ENCODE results near the gene GSTM1.

GSTM1 gene

DNA sequence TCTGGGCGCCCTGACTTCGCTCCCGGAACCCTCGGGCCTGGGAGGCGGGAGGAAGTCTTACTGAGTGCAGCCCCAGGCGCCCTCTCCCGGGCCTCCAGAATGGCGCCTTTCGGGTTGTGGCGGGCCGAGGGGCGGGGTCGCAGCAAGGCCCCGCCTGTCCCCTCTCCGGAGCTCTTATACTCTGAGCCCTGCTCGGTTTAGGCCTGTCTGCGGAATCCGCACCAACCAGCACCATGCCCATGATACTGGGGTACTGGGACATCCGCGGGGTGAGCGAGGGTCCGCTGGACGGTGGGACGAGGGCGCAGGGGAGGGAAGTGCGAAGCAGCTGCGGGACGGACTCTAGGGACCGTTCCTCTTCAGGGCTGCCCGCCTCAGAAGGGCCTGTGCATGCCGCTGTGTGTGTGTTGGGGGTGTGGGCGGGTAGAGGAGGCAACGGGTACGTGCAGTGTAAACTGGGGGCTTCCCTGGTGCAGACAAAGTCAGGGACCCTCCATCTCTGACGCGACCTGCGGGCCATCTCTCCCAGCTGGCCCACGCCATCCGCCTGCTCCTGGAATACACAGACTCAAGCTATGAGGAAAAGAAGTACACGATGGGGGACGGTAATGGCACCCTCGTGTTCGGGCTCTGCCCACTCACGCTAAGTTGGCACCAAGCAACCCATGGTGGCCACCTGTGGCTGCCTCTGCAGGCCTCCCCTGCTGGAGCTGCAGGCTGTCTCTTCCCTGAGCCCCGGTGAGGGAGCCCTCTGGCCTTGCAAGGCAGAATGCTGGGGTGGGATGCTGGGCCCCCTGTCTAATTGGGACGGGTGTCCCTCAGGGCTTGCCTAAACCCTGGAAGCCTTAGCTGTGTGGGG lies at the start of gene GSTM1:
GSTM1 (plus strand) TSS at position 177 of the 859 bp plus-strand sequence; CDS start at position 234, 57 bp downstream.
- DNase-seq (ENCODE audit: low read depth in 2 of 2), result peak in 1 of 2 donors; percentile 72

DNA sequence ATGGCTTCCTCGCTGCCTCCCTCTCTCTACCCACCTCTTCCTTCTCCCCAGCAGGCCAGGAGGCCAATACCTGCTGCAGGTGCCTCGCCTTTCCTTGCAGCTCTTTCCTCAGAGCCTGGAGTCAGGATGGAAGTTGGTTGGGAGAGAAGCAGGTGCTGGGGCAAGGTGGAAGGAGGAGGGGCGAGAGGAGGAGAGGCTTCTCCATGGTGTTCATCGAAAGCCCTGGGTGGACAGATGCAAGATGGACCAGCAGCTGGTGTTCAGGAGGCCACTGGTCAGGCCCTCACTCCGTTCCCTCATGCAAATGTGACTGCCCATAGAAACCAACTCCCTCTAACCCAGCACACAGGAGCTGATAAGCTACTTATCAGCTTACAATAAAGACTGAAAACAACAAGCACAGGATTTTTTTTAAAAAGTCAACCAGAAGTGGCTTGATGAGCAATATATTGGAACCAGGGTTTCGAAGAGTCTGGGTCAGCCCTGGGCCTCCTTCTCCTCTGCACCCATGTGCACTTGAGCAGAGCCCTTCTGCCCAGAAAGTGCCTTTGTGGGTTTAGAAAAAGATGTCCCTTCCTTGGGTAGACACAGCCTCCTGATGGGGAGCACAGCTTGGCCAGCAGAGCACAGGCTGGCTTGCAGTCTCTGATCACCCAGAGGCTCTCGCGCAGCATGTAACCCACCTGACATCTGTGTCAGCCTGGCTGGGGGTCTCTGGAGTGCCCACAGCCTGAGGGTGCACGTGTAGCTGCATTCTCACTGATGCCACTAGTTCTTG lies 48.4 kb upstream of the GSTM1 start:
- no peak for DNase-seq (ENCODE audit: low read depth in 2 of 2)

DNA sequence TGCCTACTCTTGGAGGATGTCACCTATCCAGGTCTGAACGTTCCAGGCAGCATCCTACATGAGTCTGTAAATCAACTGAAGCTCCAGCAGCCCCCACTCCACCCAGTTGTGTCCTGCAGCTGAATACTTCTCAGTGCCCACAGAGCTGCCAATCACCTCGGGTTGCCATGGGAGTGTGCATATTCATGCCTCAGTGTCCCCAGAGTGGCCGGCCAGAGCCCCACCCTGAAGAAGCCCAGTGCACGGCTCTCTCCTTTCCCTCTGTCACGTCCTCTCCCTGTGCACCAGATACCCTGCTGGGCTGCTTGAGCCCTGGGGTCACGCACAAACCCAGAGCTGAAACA lies 47.8 kb upstream of the GSTM1 start:
- DNase-seq (ENCODE audit: low read depth in 2 of 2), result no peak

DNA sequence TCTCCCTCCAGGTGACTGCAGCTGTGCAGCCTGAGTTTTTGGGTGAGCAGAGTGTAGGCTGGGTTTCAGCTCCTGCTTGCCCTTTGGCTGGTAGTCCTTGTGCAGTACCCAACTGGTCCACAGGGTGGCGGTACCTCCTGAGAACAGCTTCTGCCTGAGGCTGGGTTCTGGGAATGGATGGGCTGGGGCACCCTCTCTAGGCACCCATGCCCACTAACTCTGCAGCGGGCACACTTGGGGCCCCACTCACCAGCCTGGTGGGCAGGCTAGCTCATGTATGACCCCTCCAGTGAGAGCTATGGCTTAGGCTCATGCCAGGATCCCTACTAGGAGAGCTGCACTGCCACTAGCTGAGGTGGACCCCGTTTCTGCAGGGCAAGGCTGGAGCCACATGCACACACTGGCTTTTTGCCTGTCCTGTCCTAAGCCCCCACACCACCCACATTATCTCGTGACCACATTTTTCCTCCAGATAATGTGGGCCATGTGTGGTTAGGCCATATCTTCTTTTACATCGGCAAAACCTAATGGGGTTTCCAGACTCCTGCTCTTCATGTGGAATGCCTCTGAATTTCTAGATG lies 47.2 kb upstream of the GSTM1 start:
- DNase-seq (ENCODE audit: low read depth in 2 of 2), result peak; percentile 77

DNA sequence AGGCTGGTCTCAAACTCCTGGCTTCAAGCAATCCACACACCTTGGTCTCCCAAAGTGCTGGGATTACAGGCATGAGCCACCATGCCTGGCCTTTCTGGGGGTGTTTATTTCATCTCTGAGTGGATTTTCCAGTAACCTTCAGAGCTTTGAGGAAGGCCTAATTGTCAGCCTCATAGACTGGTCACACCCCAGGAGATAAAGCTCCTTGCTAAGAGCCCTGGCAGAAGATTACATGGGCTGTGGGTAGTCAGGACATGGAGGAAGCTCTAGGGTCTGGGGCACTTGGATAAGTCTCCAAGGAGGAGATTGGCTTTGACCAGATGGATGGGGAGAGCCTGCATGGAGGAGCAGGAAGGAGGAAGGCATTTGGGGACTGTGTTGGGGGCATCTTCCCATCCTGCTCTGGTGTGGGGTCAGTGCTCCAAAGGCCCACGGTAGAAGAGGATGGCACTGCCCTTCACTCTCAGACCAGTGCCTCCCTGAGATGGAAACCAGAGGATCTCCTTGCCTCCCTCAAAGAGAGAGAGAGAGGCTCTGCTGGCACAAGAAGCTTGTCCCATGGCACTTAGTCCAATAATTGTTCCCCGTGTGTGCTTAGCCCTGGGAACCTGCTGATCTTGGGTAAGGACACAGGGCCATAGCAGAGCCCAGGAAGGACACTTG lies 46.4 kb upstream of the GSTM1 start:
- DNase-seq (ENCODE audit: low read depth in 2 of 2), result no peak

DNA sequence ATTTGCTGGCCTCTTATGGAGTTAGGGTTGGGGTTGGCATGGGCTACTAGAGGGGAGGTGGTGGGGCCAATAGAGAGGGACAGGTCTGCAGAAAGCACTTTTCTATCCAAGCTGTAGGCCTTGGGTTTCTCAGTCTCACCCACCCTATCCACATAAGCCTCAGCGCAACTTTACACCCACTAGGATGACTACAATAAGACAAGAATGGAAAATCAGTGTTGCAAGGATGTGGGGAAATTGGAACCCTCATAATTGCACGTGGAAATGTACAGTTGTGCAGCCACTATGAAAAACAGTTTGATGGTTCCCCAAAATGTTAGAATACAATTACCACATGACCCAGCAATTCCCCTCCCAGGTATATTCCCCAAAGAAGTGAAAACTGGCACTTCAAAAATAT lies 45.8 kb upstream of the GSTM1 start:
- DNase-seq (ENCODE audit: low read depth in 2 of 2), result no peak

DNA sequence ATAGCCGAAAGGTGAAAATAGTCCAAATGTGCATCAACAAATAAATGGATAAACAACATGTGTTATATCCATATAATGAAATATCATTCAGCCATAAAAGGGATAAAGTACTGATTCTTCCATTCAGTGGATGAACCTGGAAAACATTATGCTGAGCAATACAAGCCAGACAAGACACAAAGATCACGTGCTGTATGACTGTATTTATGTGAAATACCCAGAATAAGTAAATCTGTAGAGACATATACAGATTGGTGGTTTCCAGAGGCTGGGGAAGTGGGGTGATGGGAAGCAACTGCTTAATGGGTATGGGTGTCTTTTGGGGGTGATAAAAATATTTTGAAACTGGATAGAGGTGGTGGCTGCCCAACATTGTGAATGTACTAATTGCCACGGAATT lies 45.0 kb upstream of the GSTM1 start:
- no peak for DNase-seq (ENCODE audit: low read depth in 2 of 2)

DNA sequence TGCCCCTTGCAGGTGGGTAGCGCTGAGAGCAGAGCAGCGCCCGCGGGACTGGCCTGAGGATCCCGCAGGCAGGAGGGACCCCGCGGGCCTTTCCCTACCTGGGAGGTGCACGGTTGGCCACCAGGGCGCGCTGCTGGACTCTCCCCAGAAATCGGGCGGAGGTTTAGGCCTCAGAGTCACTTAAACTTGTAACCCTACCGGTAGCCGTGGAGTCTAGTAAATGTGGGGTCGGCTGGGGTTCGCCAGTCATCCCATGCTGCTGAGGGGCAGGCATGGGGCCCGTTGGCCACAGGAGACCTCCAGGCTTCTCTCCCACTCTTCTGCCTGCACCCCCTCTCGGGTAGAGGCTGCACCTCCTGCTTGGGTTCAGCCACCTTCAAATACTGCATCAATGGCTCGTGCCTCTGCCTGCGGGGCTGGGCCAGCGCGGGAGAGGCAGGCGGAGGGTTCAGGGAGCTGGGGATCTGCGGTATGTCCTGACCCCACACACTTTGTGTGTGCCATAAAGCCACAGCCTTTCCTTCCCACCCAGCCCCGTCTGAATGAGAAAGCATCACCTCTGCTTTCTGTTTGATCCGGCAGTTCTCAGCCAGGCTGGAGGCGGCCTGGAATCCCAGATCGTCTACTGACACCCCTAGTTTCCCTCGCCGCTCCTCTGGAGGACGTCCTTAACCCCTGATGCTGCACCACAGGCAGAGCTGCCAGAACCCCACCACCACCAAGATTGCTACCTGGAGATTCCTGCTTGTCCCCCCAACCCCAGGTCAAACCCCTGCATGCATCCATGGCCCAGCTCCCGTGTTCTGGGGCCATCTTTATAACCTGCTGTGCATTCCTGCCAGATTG lies 44.0 kb upstream of the GSTM1 start:
- DNase-seq (ENCODE audit: low read depth in 2 of 2), result peak; percentile 78 to 80

DNA sequence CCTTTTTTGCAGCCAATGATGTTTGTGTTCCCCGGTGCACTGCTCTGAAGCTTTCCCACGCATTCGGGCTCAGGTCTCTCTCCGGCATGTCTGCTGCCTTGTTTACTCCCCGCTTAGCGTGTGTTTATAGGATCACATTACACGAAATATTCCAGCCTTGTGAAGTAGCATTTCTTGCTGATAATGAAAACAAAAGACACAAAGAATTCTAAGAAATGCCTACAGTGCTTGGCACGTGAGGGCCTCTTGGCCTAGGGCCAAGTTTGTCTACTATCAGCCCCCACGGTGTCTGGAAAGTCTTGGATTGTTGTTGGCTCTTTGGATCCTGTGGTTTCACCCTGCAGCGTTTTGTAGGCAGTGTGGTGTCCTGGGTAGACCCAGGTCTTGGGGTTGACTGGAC lies 42.9 kb upstream of the GSTM1 start:
- no peak for DNase-seq (ENCODE audit: low read depth in 2 of 2)

DNA sequence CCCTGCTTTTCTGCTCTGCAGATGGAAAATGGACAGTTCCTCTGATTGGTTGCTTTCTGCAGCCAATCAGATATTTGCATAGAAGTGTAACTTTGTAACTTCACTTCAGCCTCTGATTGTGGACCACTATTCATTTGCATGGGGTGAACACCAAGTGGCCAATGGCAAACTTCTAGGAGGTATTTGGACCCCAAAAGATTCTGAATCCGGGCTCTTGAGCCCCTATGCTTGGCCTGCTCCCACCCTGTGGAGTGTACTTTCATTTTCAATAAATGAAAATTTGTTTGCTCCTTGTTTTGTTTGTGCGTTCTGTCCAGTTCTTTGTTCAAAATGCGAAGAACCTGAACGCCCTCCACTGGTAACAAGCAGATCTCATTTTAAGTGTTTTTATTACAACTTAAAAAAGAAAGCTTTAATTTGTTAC lies 38.1 kb upstream of the GSTM1 start:
- DNase-seq (ENCODE audit: low read depth in 2 of 2), result no peak

DNA sequence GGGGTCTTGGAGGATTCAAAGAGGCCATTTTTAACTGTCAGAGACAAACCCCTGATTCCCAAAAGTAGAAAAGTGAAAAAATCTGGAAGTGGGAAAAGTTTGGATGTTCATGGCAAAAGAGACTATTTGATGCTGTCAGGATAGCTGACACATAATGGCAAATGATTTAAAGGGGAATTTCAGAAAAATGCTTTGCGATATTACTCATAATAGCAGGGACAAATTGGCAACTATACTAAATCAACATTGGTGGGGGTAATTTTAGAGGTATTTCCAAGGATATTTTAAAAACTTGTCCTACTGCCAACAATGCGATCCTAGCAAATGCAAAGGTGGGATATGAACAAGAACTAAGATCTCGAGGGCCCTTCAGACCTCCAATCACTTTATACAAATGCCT lies 37.0 kb upstream of the GSTM1 start:
- no peak for DNase-seq (ENCODE audit: low read depth in 2 of 2)

DNA sequence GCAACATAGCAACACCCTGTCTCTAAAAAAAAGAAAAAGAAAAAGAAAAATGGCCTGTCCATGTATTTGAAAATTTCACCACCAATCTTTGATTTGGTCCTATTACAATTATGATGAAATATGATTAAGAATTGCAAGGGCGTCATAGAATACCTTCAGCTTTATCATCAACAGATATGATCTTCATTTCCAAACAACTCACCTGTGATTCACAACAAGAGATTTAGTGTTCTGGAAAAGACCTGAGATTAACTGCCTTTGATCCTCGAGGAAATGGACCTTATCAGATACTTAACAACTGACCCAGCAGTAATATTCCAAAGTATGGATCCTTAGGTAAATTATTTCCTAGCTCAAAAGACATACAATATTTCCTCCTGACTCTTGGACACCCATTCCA lies 35.2 kb upstream of the GSTM1 start:
- DNase-seq (ENCODE audit: low read depth in 2 of 2), result no peak

DNA sequence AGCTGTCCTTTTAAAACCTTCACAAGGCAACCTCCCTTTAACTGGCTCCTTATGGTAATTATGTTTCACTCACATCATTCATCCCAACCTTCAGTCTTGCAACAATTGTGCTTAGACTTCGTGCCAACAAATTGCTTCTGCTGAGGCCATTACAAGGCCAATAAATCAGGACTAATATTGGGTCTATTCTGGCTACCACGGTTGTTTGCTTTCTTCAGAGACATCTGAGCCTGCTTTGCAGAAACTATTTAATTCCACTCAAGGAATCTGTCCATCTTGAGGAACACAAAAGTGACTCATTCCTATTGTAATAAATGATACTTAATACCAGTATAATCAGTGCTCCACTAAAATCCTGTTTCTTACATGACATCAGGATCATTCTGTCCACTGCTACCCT lies 34.3 kb upstream of the GSTM1 start:
- DNase-seq (ENCODE audit: low read depth in 2 of 2), result no peak

DNA sequence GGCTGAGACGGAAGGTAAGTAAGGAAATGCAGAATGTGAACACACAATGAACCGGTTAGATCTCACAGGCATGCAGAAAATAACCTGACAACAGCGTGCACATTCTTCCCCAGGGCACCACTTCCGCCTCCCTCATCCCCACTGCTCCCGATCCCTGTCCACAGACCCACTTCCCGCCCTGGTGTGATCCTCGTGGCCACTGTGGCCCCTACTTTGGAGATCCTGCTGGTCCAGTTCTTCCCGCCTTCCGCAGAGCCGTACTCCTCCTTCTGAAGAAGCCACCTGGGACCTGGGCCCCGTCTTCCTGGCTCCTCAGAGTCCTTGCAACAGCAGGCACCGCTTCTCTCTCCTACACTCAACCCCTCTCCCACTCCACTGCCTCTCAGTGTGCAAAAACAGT lies 33.1 kb upstream of the GSTM1 start:
- DNase-seq (ENCODE audit: low read depth in 2 of 2), result no peak

DNA sequence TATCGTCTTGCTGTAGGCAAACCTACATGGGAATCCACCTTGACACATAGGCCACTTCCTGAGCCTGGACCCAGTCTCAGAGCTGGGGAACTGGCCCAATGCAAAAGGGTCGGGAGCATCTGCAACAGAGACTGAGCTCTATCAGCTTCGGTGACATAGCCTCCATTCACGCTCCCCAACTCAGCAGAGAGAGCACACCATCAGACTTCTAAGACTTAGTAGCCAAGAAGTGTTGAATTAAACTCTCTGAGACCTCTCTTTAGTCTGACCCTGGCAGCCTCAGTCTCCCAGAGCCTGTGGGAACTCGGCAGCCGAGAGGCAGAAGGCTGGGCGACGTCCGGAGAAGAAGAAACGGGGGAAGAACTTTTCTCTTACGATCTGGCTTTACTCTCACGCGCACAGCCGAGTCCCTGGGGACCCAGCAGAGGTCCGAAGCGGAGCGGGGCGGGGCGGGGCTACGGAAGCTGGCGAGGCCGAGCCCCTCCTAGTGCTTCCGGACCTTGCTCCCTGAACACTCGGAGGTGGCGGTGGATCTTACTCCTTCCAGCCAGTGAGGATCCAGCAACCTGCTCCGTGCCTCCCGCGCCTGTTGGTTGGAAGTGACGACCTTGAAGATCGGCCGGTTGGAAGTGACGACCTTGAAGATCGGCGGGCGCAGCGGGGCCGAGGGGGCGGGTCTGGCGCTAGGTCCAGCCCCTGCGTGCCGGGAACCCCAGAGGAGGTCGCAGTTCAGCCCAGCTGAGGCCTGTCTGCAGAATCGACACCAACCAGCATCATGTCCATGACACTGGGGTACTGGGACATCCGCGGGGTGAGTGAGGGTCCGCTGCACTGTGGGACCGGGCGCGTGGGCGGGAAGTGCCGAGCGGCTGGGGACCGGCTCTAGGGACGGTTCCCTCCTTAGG lies 31.8 kb upstream of the GSTM1 start, which contains the start of gene GSTM4:
GSTM4 (plus strand) TSS at position 485 of the 905 bp plus-strand sequence; CDS start at position 776, 291 bp downstream.
- DNase-seq (ENCODE audit: low read depth in 2 of 2), result peak; percentile 34 to 47

DNA sequence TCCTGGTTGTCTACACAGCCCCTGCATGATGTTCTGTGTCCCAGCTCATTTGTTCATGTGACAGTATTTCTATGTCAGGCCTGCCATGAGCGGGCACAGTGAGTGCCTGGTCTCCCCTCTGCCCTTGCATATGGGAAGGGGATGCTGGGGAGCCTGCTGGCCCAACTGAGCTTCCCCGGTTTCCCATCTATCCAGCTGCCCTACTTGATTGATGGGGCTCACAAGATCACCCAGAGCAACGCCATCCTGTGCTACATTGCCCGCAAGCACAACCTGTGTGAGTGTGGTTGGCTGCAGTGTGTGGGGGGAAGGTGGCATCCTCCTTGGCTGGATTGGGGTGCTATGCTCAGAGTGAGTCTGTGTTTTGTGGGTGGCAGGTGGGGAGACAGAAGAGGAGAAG lies 30.2 kb upstream of the GSTM1 start:
- no peak for DNase-seq (ENCODE audit: low read depth in 2 of 2)

DNA sequence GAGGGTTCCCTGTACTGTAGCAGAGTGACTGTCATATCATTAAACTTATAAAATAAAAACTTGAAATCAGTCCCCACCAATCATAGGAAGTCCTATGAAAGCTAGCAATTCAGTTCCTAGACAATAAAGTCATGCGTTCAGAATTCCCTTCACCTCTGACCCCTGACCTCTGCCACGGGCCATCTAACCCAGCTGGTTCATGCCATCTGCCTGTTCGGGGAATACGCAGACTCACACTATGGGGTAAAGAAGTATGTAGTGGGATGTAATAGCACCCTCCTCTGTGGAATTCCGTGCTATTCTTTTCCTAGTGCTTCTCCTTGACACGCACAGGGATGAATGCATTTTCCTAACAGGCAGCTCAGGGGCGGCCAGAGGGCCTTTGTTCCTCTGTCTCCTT lies 29.6 kb upstream of the GSTM1 start:
- no peak for DNase-seq (ENCODE audit: low read depth in 2 of 2)

DNA sequence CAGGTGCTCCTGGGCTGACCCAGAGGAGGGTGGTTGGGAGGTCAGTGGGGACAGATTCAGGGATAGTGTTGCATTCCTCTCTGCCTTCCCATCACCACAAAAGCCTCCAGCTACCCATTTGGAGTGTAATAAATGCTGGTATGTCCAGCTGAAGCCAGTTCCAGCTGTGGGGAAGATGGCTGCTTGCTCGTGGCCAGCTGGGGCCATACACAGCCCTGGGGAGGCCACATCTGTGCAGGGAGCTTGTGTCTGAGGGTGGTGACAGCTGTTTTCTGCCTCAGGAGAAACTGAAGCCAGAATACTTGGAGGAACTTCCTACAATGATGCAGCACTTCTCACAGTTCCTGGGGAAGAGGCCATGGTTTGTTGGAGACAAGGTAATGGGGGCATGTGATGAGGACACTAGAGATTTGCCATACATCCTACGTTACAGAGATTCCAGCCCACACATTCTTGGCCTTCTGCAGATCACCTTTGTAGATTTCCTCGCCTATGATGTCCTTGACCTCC lies 29.0 kb upstream of the GSTM1 start:
- no peak for DNase-seq (ENCODE audit: low read depth in 2 of 2)

DNA sequence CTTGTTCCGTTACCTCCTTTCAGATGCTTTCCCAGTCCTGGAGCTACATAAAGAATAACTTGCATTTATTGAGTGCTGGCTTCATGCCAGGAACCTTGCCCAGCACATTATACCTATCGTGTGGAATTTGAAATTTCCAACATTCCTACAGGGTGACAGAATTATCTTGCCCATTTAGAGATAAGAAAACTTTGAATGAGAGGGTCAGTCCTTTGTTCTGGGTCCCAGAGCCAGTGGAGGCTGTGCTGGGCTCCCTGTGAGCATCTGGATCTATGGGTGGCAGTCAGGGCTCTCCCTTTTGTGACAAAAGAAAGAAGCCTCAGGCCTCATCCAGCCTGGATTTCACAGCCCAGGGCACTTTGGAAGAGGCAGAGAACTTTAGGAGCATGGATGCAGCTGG lies 28.5 kb upstream of the GSTM1 start:
- no peak for DNase-seq (ENCODE audit: low read depth in 2 of 2)
